ENCODE results near the gene SDC4.

The SDC4 gene

GRCh38 chr20:45362804-45363610, 14.8 kb upstream of the SDC4 start, which contains the start of gene SYS1:
Gene SYS1 (plus strand): TSS chr20:45363156. CDS start chr20:45363532, 376 bp downstream.
- H3K4me3 ChIP-seq (ENCODE audit: low read depth, low read length): peak within 1 kb of the TSS; percentile 85
- TF ChIP-seq, protein P1, sequence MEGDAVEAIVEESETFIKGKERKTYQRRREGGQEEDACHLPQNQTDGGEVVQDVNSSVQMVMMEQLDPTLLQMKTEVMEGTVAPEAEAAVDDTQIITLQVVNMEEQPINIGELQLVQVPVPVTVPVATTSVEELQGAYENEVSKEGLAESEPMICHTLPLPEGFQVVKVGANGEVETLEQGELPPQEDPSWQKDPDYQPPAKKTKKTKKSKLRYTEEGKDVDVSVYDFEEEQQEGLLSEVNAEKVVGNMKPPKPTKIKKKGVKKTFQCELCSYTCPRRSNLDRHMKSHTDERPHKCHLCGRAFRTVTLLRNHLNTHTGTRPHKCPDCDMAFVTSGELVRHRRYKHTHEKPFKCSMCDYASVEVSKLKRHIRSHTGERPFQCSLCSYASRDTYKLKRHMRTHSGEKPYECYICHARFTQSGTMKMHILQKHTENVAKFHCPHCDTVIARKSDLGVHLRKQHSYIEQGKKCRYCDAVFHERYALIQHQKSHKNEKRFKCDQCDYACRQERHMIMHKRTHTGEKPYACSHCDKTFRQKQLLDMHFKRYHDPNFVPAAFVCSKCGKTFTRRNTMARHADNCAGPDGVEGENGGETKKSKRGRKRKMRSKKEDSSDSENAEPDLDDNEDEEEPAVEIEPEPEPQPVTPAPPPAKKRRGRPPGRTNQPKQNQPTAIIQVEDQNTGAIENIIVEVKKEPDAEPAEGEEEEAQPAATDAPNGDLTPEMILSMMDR (IDR thresholded peaks at IDR 0.05; ENCODE audit: low read depth, low read length): peak; percentile 75
- TF ChIP-seq POLR2A (IDR thresholded peaks at IDR 0.05; ENCODE audit: extremely low read depth, insufficient read length) (peak; percentile 81), MYC (IDR thresholded peaks at IDR 0.05; ENCODE audit: low read depth, low read length) (peak; percentile 77)
- TF ChIP-seq, protein P2, sequence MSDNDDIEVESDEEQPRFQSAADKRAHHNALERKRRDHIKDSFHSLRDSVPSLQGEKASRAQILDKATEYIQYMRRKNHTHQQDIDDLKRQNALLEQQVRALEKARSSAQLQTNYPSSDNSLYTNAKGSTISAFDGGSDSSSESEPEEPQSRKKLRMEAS (IDR thresholded peaks at IDR 0.05; ENCODE audit: low read depth, low read length): peak; percentile 94
- DNase-seq (ENCODE audit: low read depth): peak; percentile 99

- TF ChIP-seq MYC (IDR thresholded peaks at IDR 0.05; ENCODE audit: low read depth, low read length) (no peak), POLR2A (IDR thresholded peaks at IDR 0.05; ENCODE audit: extremely low read depth, insufficient read length) (no peak)
- TF ChIP-seq, protein P1 (IDR thresholded peaks at IDR 0.05; ENCODE audit: low read depth, low read length): no peak
- TF ChIP-seq, protein P2 (IDR thresholded peaks at IDR 0.05; ENCODE audit: low read depth, low read length): no peak
- peak; percentile 45 for DNase-seq (ENCODE audit: low read depth)
- no peak overlapping the region for H3K4me3 ChIP-seq (ENCODE audit: low read depth, low read length)
Measured at GRCh38 chr20:45361793-45362192, 13.6 kb upstream of the SDC4 start.

GRCh38 chr20:45359406-45360148, 11.4 kb upstream of the SDC4 start:
- no peak overlapping the region for H3K4me3 ChIP-seq (ENCODE audit: low read depth, low read length)
- no peak for TF ChIP-seq POLR2A (IDR thresholded peaks at IDR 0.05; ENCODE audit: extremely low read depth, insufficient read length)
- TF ChIP-seq, protein P1 (IDR thresholded peaks at IDR 0.05; ENCODE audit: low read depth, low read length): no peak
- TF ChIP-seq MYC (IDR thresholded peaks at IDR 0.05; ENCODE audit: low read depth, low read length): no peak
- TF ChIP-seq, protein P2 (IDR thresholded peaks at IDR 0.05; ENCODE audit: low read depth, low read length): no peak
- DNase-seq (ENCODE audit: low read depth): no peak

- TF ChIP-seq MYC (IDR thresholded peaks at IDR 0.05; ENCODE audit: low read depth, low read length): no peak
- TF ChIP-seq, protein P2 (IDR thresholded peaks at IDR 0.05; ENCODE audit: low read depth, low read length): no peak
- no peak for TF ChIP-seq POLR2A (IDR thresholded peaks at IDR 0.05; ENCODE audit: extremely low read depth, insufficient read length)
- TF ChIP-seq, protein P1 (IDR thresholded peaks at IDR 0.05; ENCODE audit: low read depth, low read length): no peak
- H3K4me3 ChIP-seq (ENCODE audit: low read depth, low read length): no peak overlapping the region
- DNase-seq (ENCODE audit: low read depth): no peak
Measured at GRCh38 chr20:45359069-45359405, 10.8 kb upstream of the SDC4 start.

- TF ChIP-seq, protein P1 (IDR thresholded peaks at IDR 0.05; ENCODE audit: low read depth, low read length): no peak
- TF ChIP-seq MYC (IDR thresholded peaks at IDR 0.05; ENCODE audit: low read depth, low read length) (peak; percentile 60), POLR2A (IDR thresholded peaks at IDR 0.05; ENCODE audit: extremely low read depth, insufficient read length) (no peak)
- TF ChIP-seq, protein P2 (IDR thresholded peaks at IDR 0.05; ENCODE audit: low read depth, low read length): peak; percentile 95
- H3K4me3 ChIP-seq (ENCODE audit: low read depth, low read length): no peak overlapping the region
- DNase-seq (ENCODE audit: low read depth): peak; percentile 60
Measured at GRCh38 chr20:45358282-45359068, 10.3 kb upstream of the SDC4 start.
